Esophagus muscularis mucosa (tissue), 4 donors: Measurements from ENCODE around the gene SORCS2.

Experiments
- CTCF ChIP-seq, 3 experiments: fragments of 200-600 bp in 2 of 3; fragments of 450-650 bp in 1 of 3; sonication (generic) in 2 of 3; IDR thresholded peaks; one replicate each; pipeline ENCODE4 v1.5.1; 2017 to 2019; ENCODE audit warnings: antibody characterized with exemption in 3 of 3, mild to moderate bottlenecking in 2 of 3, moderate library complexity in 1 of 3
- EP300 ChIP-seq: sonication (generic); formaldehyde crosslinking; IDR thresholded peaks from one replicate; pipeline ENCODE4 v1.6.1; 2017; ENCODE audit warnings: antibody characterized with exemption
- POLR2AphosphoS5 ChIP-seq, 2 donors: sonication (generic); formaldehyde crosslinking; IDR thresholded peaks; one replicate each; pipeline ENCODE4 v1.6.1; 2017; ENCODE audit warnings: antibody characterized with exemption in 2 of 2

GRCh38 chr4:7412554-7412912 lies 220.2 kb downstream of the SORCS2 start:
- no peak for TF ChIP-seq CTCF (IDR thresholded peaks at IDR 0.05)
- no peak for TF ChIP-seq EP300
- no peak for TF ChIP-seq POLR2AphosphoS5 (IDR thresholded peaks at IDR 0.05)
